NCI-H1092 (cell line): ENCODE results near the gene CFAP74.
A peak's percentile ranks its signal among the peaks of the same experiment; 100 is the strongest.
"Not testable (repeated sequence)": the region's sequence is repeated elsewhere in the genome, so short reads cannot be mapped to it uniquely, and the experiment has no call there.

ENCODE experiments used
- DNase-seq: peaks from one replicate; lab custom pipeline; 2025; lab: John Stamatoyannopoulos, UW

Gene CFAP74

GRCh38 chr1:1893291-1893985 is 110.1 kb downstream of the CFAP74 start:
- no peak for DNase-seq

GRCh38 chr1:1892763-1893120 is 110.8 kb downstream of the CFAP74 start:
- no peak for DNase-seq

GRCh38 chr1:1892079-1892762 is 111.4 kb downstream of the CFAP74 start:
- no peak for DNase-seq

GRCh38 chr1:1891349-1892078 is 112.1 kb downstream of the CFAP74 start:
- peak; percentile 29 for DNase-seq

GRCh38 chr1:1890506-1891348 is 112.9 kb downstream of the CFAP74 start, which contains the start of gene GNB1:
Gene GNB1, minus strand, starts transcription at chr1:1891087. Its CDS starts 65,634 bp downstream, at chr1:1825453.
- peak; percentile 69 for DNase-seq

GRCh38 chr1:1889847-1890505 is 113.6 kb downstream of the CFAP74 start:
- DNase-seq, result no peak

GRCh38 chr1:1889090-1889750 is 114.4 kb downstream of the CFAP74 start:
- DNase-seq, result no peak

GRCh38 chr1:1883890-1884289 is 119.7 kb downstream of the CFAP74 start:
- not testable (repeated sequence) for DNase-seq

- DNase-seq, result no peak
Observed at GRCh38 chr1:1883092-1883873, 120.3 kb downstream of the CFAP74 start.

GRCh38 chr1:1881727-1882126 is 121.9 kb downstream of the CFAP74 start:
- no peak for DNase-seq

GRCh38 chr1:1880617-1881312 is 122.8 kb downstream of the CFAP74 start:
- DNase-seq, result no peak

- no peak for DNase-seq
Observed at GRCh38 chr1:1879942-1880341, 123.6 kb downstream of the CFAP74 start.

GRCh38 chr1:1877865-1878436 is 125.6 kb downstream of the CFAP74 start:
- no peak for DNase-seq

- DNase-seq, result no peak
Observed at GRCh38 chr1:1876335-1876930, 127.2 kb downstream of the CFAP74 start.

- no peak for DNase-seq
Observed at GRCh38 chr1:1875932-1876331, 127.7 kb downstream of the CFAP74 start.

- no peak for DNase-seq
Observed at GRCh38 chr1:1874901-1875300, 128.7 kb downstream of the CFAP74 start.

- DNase-seq, result no peak
Observed at GRCh38 chr1:1873186-1873585, 130.4 kb downstream of the CFAP74 start.

GRCh38 chr1:1872329-1872994 is 131.1 kb downstream of the CFAP74 start:
- no peak for DNase-seq
